ENCODE data around the gene LRRC72.

DNA sequence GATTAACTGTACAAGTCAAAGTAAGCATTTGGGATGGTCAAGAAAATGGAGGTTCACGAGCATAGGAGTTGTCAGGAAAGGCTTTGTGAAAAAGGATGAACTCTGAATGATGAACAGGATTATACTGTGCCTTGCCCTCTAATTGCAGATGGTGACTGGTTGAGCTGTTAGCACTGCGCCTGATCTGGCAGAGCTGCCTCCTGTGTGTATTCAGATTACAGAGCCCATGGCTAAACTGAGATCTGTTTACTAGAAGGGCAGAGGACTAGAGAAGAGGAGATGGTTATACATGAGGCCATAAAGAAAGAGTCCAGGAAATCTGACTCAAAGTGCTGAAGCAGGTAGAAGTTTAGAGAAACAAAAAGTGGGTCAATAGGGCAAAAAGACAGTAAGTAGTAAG is 29.7 kb downstream of the LRRC72 start:
- TF ChIP-seq, protein P1, sequence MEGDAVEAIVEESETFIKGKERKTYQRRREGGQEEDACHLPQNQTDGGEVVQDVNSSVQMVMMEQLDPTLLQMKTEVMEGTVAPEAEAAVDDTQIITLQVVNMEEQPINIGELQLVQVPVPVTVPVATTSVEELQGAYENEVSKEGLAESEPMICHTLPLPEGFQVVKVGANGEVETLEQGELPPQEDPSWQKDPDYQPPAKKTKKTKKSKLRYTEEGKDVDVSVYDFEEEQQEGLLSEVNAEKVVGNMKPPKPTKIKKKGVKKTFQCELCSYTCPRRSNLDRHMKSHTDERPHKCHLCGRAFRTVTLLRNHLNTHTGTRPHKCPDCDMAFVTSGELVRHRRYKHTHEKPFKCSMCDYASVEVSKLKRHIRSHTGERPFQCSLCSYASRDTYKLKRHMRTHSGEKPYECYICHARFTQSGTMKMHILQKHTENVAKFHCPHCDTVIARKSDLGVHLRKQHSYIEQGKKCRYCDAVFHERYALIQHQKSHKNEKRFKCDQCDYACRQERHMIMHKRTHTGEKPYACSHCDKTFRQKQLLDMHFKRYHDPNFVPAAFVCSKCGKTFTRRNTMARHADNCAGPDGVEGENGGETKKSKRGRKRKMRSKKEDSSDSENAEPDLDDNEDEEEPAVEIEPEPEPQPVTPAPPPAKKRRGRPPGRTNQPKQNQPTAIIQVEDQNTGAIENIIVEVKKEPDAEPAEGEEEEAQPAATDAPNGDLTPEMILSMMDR (IDR thresholded peaks at IDR 0.05), result no peak
- TF ChIP-seq POLR2A (IDR thresholded peaks at IDR 0.05), result no peak
